Stimulated activated CD8-positive, alpha-beta memory T cell treated with anti-CD3 and anti-CD28 coated beads, Interleukin-12 subunit alpha, Interleukin-12 subunit beta, amount 100 ng/mL, for 4 hours (primary cell): Measurements from ENCODE around the gene TSHZ2.
"Not testable (repeated sequence)": the region's sequence is repeated elsewhere in the genome, so short reads cannot be mapped to it uniquely, and the experiment has no call there.

Experiments
- DNase-seq: peaks from one replicate; pipeline ENCODE4 v3.0.0-alpha.2; 2020; ENCODE audit warnings: low read depth

TSHZ2 gene

GRCh38 chr20:53316206-53316937 lies 344.2 kb downstream of the TSHZ2 start:
- DNase-seq: no peak

GRCh38 chr20:53319200-53319599 lies 347.0 kb downstream of the TSHZ2 start:
- DNase-seq: no peak

GRCh38 chr20:53319716-53320115 lies 347.6 kb downstream of the TSHZ2 start:
- DNase-seq: no peak

- DNase-seq: no peak
Observed at GRCh38 chr20:53320701-53321100, 348.5 kb downstream of the TSHZ2 start.

GRCh38 chr20:53321596-53321995 lies 349.4 kb downstream of the TSHZ2 start:
- DNase-seq: no peak

- peak; percentile 2 for DNase-seq
Observed at GRCh38 chr20:53322651-53323050, 350.5 kb downstream of the TSHZ2 start.

GRCh38 chr20:53323460-53323859 lies 351.3 kb downstream of the TSHZ2 start:
- DNase-seq: not testable (repeated sequence)

- DNase-seq: no peak
Observed at GRCh38 chr20:53324816-53325215, 352.7 kb downstream of the TSHZ2 start.

GRCh38 chr20:53328961-53329360 lies 356.8 kb downstream of the TSHZ2 start:
- no peak for DNase-seq

GRCh38 chr20:53329781-53330180 lies 357.6 kb downstream of the TSHZ2 start:
- DNase-seq: no peak

GRCh38 chr20:53330601-53331140 lies 358.5 kb downstream of the TSHZ2 start:
- no peak for DNase-seq

- DNase-seq: no peak
Observed at GRCh38 chr20:53331151-53331973, 359.2 kb downstream of the TSHZ2 start.

- DNase-seq: no peak
Observed at GRCh38 chr20:53332022-53332837, 360.1 kb downstream of the TSHZ2 start.

- no peak for DNase-seq
Observed at GRCh38 chr20:53334861-53335260, 362.7 kb downstream of the TSHZ2 start.

GRCh38 chr20:53335555-53335954 lies 363.4 kb downstream of the TSHZ2 start:
- no peak for DNase-seq

GRCh38 chr20:53336892-53337291 lies 364.7 kb downstream of the TSHZ2 start:
- DNase-seq: no peak

GRCh38 chr20:53337390-53338101 lies 365.4 kb downstream of the TSHZ2 start:
- DNase-seq: no peak

- DNase-seq: no peak
Observed at GRCh38 chr20:53338716-53339115, 366.6 kb downstream of the TSHZ2 start.

- no peak for DNase-seq
Observed at GRCh38 chr20:53342429-53342828, 370.3 kb downstream of the TSHZ2 start.

GRCh38 chr20:53343448-53343847 lies 371.3 kb downstream of the TSHZ2 start:
- DNase-seq: no peak

GRCh38 chr20:53344891-53345290 lies 372.7 kb downstream of the TSHZ2 start:
- no peak for DNase-seq
